Endodermal cell (in vitro differentiated cells): ENCODE data around the gene SND1. TPM values are rescaled to one million over a fixed set of nuclear protein-coding genes. Genes with fewer than 3 reads are reported as not detected.

Experiments used
- DNase-seq: peaks from one replicate; pipeline ENCODE4 v3.0.0-alpha.2; 2017
- H3K27ac ChIP-seq: 2 replicates; pipeline ENCODE4 v1.5.1; 2013; ENCODE audit warnings: mild to moderate bottlenecking, low read depth, low read length, moderate library complexity
- H3K27me3 ChIP-seq: 2 replicates; pipeline ENCODE4 v1.6.1; 2013; ENCODE audit warnings: mild to moderate bottlenecking, low read length, moderate library complexity; ENCODE audit not compliant: insufficient read depth, control insufficient read depth, poor library complexity, severe bottlenecking
- H3K36me3 ChIP-seq: 2 replicates; pipeline ENCODE4 v1.7.0; 2013; ENCODE audit warnings: mild to moderate bottlenecking, low read length, moderate library complexity; ENCODE audit not compliant: control insufficient read depth, insufficient read depth
- H3K4me1 ChIP-seq: one replicate; pipeline ENCODE4 v1.7.0; 2013; ENCODE audit warnings: low read length; ENCODE audit not compliant: control insufficient read depth, insufficient read depth
- H3K4me3 ChIP-seq: 2 replicates; pipeline ENCODE4 v1.5.1; 2013; ENCODE audit warnings: mild to moderate bottlenecking, low read length, moderate library complexity
- H3K9ac ChIP-seq: 2 replicates; pipeline ENCODE4 v1.6.1; 2013; ENCODE audit warnings: mild to moderate bottlenecking, low read length, moderate library complexity; ENCODE audit not compliant: poor library complexity, severe bottlenecking; ENCODE audit errors: extremely low read depth
- H3K9me3 ChIP-seq: 2 replicates; pipeline ENCODE4 v1.6.1; 2013; ENCODE audit warnings: mild to moderate bottlenecking, low read length, moderate library complexity; ENCODE audit not compliant: control insufficient read depth
- H3K27ac Mint-ChIP-seq: 2 replicates; pipeline ENCODE4 v1.8.0; 2020; ENCODE audit warnings: mixed read lengths
- H3K27me3 Mint-ChIP-seq: 2 replicates; pipeline ENCODE4 v1.8.0; 2021; ENCODE audit warnings: mild to moderate bottlenecking, mixed read lengths; ENCODE audit not compliant: insufficient read depth
- H3K36me3 Mint-ChIP-seq: 2 replicates; pipeline ENCODE4 v1.8.0; 2020; ENCODE audit warnings: low read depth, mixed read lengths
- H3K4me1 Mint-ChIP-seq: 2 replicates; pipeline ENCODE4 v1.8.0; 2020; ENCODE audit warnings: mixed read lengths
- H3K4me3 Mint-ChIP-seq: 2 replicates; pipeline ENCODE4 v1.8.0; 2020; ENCODE audit warnings: mild to moderate bottlenecking, moderate library complexity, mixed read lengths
- H3K9me3 Mint-ChIP-seq: 2 replicates; pipeline ENCODE4 v1.8.0; 2020; ENCODE audit warnings: mild to moderate bottlenecking, mixed read lengths
- CTCF ChIP-seq: fragments of 200-600 bp; sonication (generic); conservative IDR thresholded peaks from 2 replicates; pipeline ENCODE4 v1.5.0; 2021; ENCODE audit warnings: antibody characterized with exemption, mild to moderate bottlenecking
- WGBS, 2 experiments: methylation state at CpG; one replicate each; pipeline versions ENCODE4 v1.1.5 to v1.1.7; 2013; ENCODE audit warnings: missing lambda C conversion rate in 2 of 2, mixed read lengths in 1 of 2; ENCODE audit not compliant: insufficient coverage in 1 of 2, insufficient read length in 1 of 2; 5-methylcytosine and 5-hydroxymethylcytosine counted together
- total RNA-seq, 2 donors: library from RNA; stranded (reverse); fragmentation: NEBNext Ultra II Directional in 1 of 2; extraction: Animal tissue kit (Norgen Biotek cat#: 25700) in 1 of 2; gene quantifications; 2 replicates in 1 of 2; 3 replicates in 1 of 2; pipeline ENCODE4 v1.2.1, GENCODE V29; 2021

SND1 gene
- total RNA-seq, 2 donors from 2014 or later: 240 to 267 TPM

GRCh38 chr7:127713006-127713405, 61.0 kb downstream of the SND1 start:
- Mint-ChIP-seq H3K36me3 (peaks cover 71% of the 10 kb centered on the region), H3K9me3 (peaks cover 9% of the 10 kb centered on the region), H3K4me1 (peaks cover 5% of the 10 kb centered on the region), H3K27ac (no peak overlapping the region), H3K27me3 (no peaks in the 10 kb centered on the region), H3K4me3 (no peak overlapping the region)
- Histone ChIP-seq H3K4me3 (no peak overlapping the region), H3K27ac (no peak overlapping the region), H3K4me1 (no peaks in the 10 kb centered on the region), H3K36me3 (peaks cover 95% of the 10 kb centered on the region), H3K27me3 (no peaks in the 10 kb centered on the region), H3K9me3 (peaks cover 28% of the 10 kb centered on the region), H3K9ac (no peak overlapping the region)
- TF ChIP-seq CTCF: no peak
- no peak for DNase-seq

GRCh38 chr7:127713758-127714157, 61.8 kb downstream of the SND1 start:
- Mint-ChIP-seq H3K27me3 (no peaks in the 10 kb centered on the region), H3K27ac (peak overlapping the region; percentile 45), H3K36me3 (peaks cover 74% of the 10 kb centered on the region), H3K4me3 (no peak overlapping the region), H3K4me1 (peaks cover 5% of the 10 kb centered on the region), H3K9me3 (peaks cover 9% of the 10 kb centered on the region)
- Histone ChIP-seq H3K27ac (no peak overlapping the region), H3K9ac (no peak overlapping the region), H3K4me3 (no peak overlapping the region), H3K9me3 (peaks cover 28% of the 10 kb centered on the region), H3K27me3 (no peaks in the 10 kb centered on the region), H3K4me1 (no peaks in the 10 kb centered on the region), H3K36me3 (peaks cover 96% of the 10 kb centered on the region)
- WGBS, 2 experiments: 92 to 100% methylated on average over 4 to 6 of the region's 6 CpGs
- no peak for TF ChIP-seq CTCF
- no peak for DNase-seq

- Histone ChIP-seq H3K27me3 (no peaks in the 10 kb centered on the region), H3K4me1 (no peaks in the 10 kb centered on the region), H3K4me3 (no peak overlapping the region), H3K27ac (no peak overlapping the region), H3K36me3 (peaks cover 89% of the 10 kb centered on the region), H3K9me3 (peaks cover 22% of the 10 kb centered on the region), H3K9ac (no peak overlapping the region)
- Mint-ChIP-seq H3K4me1 (peaks cover 5% of the 10 kb centered on the region), H3K27ac (peak overlapping the region; percentile 23), H3K4me3 (no peak overlapping the region), H3K36me3 (peaks cover 61% of the 10 kb centered on the region), H3K27me3 (no peaks in the 10 kb centered on the region), H3K9me3 (peaks cover 9% of the 10 kb centered on the region)
- WGBS, 2 experiments: 80 to 87% methylated on average over 1 to 3 of the region's 3 CpGs
- no peak for DNase-seq
- no peak for TF ChIP-seq CTCF
These were observed 63.3 kb downstream of the SND1 start for GRCh38 chr7:127715272-127715671.
